ENCODE data around the gene CDC37L1. TPM values are rescaled to one million over a fixed set of nuclear protein-coding genes. Genes with fewer than 3 reads are reported as not detected.

CDC37L1 gene
- total and polyA plus RNA-seq, 2 experiments from 2014 or later = 26.9 to 29.6 TPM

GRCh38 chr9:4662989-4663792 lies 16.2 kb upstream of the CDC37L1 start:
- Histone ChIP-seq H4K20me1 (replicated peaks; ENCODE audit: insufficient read depth) (no peaks in the 10 kb centered on the region), H2AFZ (0 out of 2 replicates have a peak overlapping the region, but pooled peaks have one; percentile 15), H3K36me3 (ENCODE audit: insufficient read depth) (no peaks in the 10 kb centered on the region), H3K27me3 (ENCODE audit: insufficient read depth) (0 out of 2 replicates have a peak, but pooled peaks cover 2% of the 10 kb centered on the region), H3K9me2 (ENCODE audit: insufficient read depth) (no peaks in the 10 kb centered on the region), H3K4me1 (ENCODE audit: insufficient read depth) (peaks cover 40% of the 10 kb centered on the region), H3K4me3 (peak overlapping the region; percentile 79), H3K79me2 (replicated peaks; ENCODE audit: insufficient read depth) (peaks cover 13% of the 10 kb centered on the region; the same call in 1 of the 2 replicates), H3K27ac (ENCODE audit: low read depth) (no peak overlapping the region), H3F3A (replicated peaks; ENCODE audit: low read depth) (no peaks in the 10 kb centered on the region), H3K4me2 (peak overlapping the region; percentile 89)
- Mint-ChIP-seq H3K27ac (peak overlapping the region; percentile 47; the same call in 1 of the 2 replicates), H3K4me1 (peaks cover 49% of the 10 kb centered on the region), H3K9me3 (0 out of 3 replicates have a peak, but pooled peaks cover 3% of the 10 kb centered on the region), H3K27me3 (ENCODE audit: insufficient read depth, low read depth, poor library complexity) (peaks cover 5% of the 10 kb centered on the region), H3K4me3 (peak overlapping the region; percentile 75), H3K36me3 (ENCODE audit: low read depth) (peaks cover 4% of the 10 kb centered on the region; the same call in 1 of the 3 replicates)
- no peak; the same call in 1 of the 3 replicates for ATAC-seq
- no peak for TF ChIP-seq POLR2AphosphoS5 (IDR thresholded peaks at IDR 0.05; ENCODE audit: low read depth)
- TF ChIP-seq ZNF114 (CRISPR knock-in tag; IDR thresholded peaks at IDR 0.05) = no peak
- TF ChIP-seq ETS1 (IDR thresholded peaks at IDR 0.05) = no peak
- TF ChIP-seq CTCF (conservative IDR thresholded peaks at IDR 0.05; ENCODE audit: low read depth in 2 of 2) = no peak
- DNase-seq (ENCODE audit: low spot score) = peak; percentile 20

GRCh38 chr9:4663956-4664355 lies 15.4 kb upstream of the CDC37L1 start:
- peaks cover 13% of the 10 kb centered on the region; the same call in 1 of the 2 replicates for H3K79me2 ChIP-seq (replicated peaks; ENCODE audit: insufficient read depth)
- ATAC-seq = no peak
- peak overlapping the region; percentile 89 for H3K4me2 ChIP-seq
- H2AFZ ChIP-seq = no peak overlapping the region
- H3K27ac ChIP-seq (ENCODE audit: low read depth) = peak overlapping the region; percentile 33; the same call in 1 of the 2 replicates
- H3K36me3 ChIP-seq (ENCODE audit: insufficient read depth) = no peaks in the 10 kb centered on the region
- no peaks in the 10 kb centered on the region for H4K20me1 ChIP-seq (replicated peaks; ENCODE audit: insufficient read depth)
- H3K4me3 ChIP-seq = peak overlapping the region; percentile 79; the same call in 1 of the 2 replicates
- H3K4me1 Mint-ChIP-seq = peaks cover 51% of the 10 kb centered on the region
- H3K4me3 Mint-ChIP-seq = peak overlapping the region; percentile 75
- H3K27me3 ChIP-seq (ENCODE audit: insufficient read depth) = 0 out of 2 replicates have a peak, but pooled peaks cover 2% of the 10 kb centered on the region
- H3K4me1 ChIP-seq (ENCODE audit: insufficient read depth) = peaks cover 40% of the 10 kb centered on the region
- H3K36me3 Mint-ChIP-seq (ENCODE audit: low read depth) = peaks cover 4% of the 10 kb centered on the region; the same call in 1 of the 3 replicates
- peaks cover 5% of the 10 kb centered on the region for H3K27me3 Mint-ChIP-seq (ENCODE audit: insufficient read depth, low read depth, poor library complexity)
- H3F3A ChIP-seq (replicated peaks; ENCODE audit: low read depth) = no peaks in the 10 kb centered on the region
- H3K9me2 ChIP-seq (ENCODE audit: insufficient read depth) = no peaks in the 10 kb centered on the region
- H3K9me3 Mint-ChIP-seq = 0 out of 3 replicates have a peak, but pooled peaks cover 3% of the 10 kb centered on the region
- no peak for DNase-seq (ENCODE audit: low spot score)
- H3K27ac Mint-ChIP-seq = no peak overlapping the region
- no peak for TF ChIP-seq EZH2phosphoT487 (IDR thresholded peaks at IDR 0.05; ENCODE audit: unreplicated experiment)
- no peak for TF ChIP-seq REST (IDR thresholded peaks at IDR 0.05; ENCODE audit: unreplicated experiment)
- no peak for TF ChIP-seq CTCF (conservative IDR thresholded peaks at IDR 0.05; ENCODE audit: low read depth in 2 of 2)
- TF ChIP-seq JUNB (IDR thresholded peaks at IDR 0.05; ENCODE audit: unreplicated experiment) = no peak
- no peak for TF ChIP-seq EZH2 (IDR thresholded peaks at IDR 0.05; ENCODE audit: low read depth, unreplicated experiment)
